DMS 273 (cell line): ENCODE data around the gene XKR7.

Source experiments
- DNase-seq: peaks from one replicate; lab custom pipeline; 2025; ENCODE audit not compliant: unreplicated experiment; lab: John Stamatoyannopoulos, UW

XKR7 gene

GRCh38 chr20:31977080-31977479, 9.1 kb downstream of the XKR7 start:
- DNase-seq: no peak

- no peak for DNase-seq
Measured at GRCh38 chr20:31979713-31980426, 11.9 kb downstream of the XKR7 start.

- no peak for DNase-seq
Measured at GRCh38 chr20:31981784-31982183, 13.8 kb downstream of the XKR7 start.

- peak; percentile 84 for DNase-seq
Measured at GRCh38 chr20:31984981-31985471, 17.1 kb downstream of the XKR7 start.

- DNase-seq: peak; percentile 42
Measured at GRCh38 chr20:31987744-31988143, 19.8 kb downstream of the XKR7 start.

- no peak for DNase-seq
Measured at GRCh38 chr20:31988430-31989015, 20.6 kb downstream of the XKR7 start.

GRCh38 chr20:31989030-31989645, 21.2 kb downstream of the XKR7 start:
- DNase-seq: peak; percentile 70

GRCh38 chr20:31990641-31991338, 22.8 kb downstream of the XKR7 start:
- peak; percentile 96 for DNase-seq

- peak; percentile 90 for DNase-seq
Measured at GRCh38 chr20:31991339-31991705, 23.4 kb downstream of the XKR7 start.

GRCh38 chr20:31992086-31992485, 24.1 kb downstream of the XKR7 start:
- no peak for DNase-seq

GRCh38 chr20:31996996-31997395, 29.0 kb downstream of the XKR7 start:
- DNase-seq: no peak

GRCh38 chr20:31998246-31998645, 30.3 kb downstream of the XKR7 start:
- no peak for DNase-seq

- no peak for DNase-seq
Measured at GRCh38 chr20:32003325-32003724, 35.4 kb downstream of the XKR7 start.

GRCh38 chr20:32004963-32005362, 37.0 kb downstream of the XKR7 start:
- DNase-seq: peak; percentile 57

- DNase-seq: no peak
Measured at GRCh38 chr20:32006053-32006452, 38.1 kb downstream of the XKR7 start.

- no peak for DNase-seq
Measured at GRCh38 chr20:32006841-32007786, 39.2 kb downstream of the XKR7 start.

GRCh38 chr20:32007787-32008616, 40.1 kb downstream of the XKR7 start:
- DNase-seq: no peak

GRCh38 chr20:32009564-32009963, 41.6 kb downstream of the XKR7 start:
- no peak for DNase-seq

- DNase-seq: no peak
Measured at GRCh38 chr20:32010101-32010500, 42.1 kb downstream of the XKR7 start, which contains the start of gene CCM2L. Gene CCM2L, plus strand, starts transcription at chr20:32010438. Its CDS starts 17 bp downstream, at chr20:32010455.

- DNase-seq: no peak
Measured at GRCh38 chr20:32010666-32011065, 42.7 kb downstream of the XKR7 start.
